HEK293T (cell line): ENCODE results near the gene RAP1GDS1.

ENCODE experiments used
- CTCF ChIA-PET: fragments of 350-600 bp; formaldehyde crosslinking; extraction: SDS; loops from one replicate; lab custom pipeline; 2021; ENCODE audit warnings: antibody characterized with exemption, inconsistent platforms; lab: Yijun Ruan, JAX
- POLR2A ChIA-PET: fragments of 350-600 bp; formaldehyde crosslinking; extraction: SDS; loops from one replicate; lab custom pipeline; 2020; ENCODE audit warnings: antibody characterized with exemption, inconsistent platforms; lab: Yijun Ruan, JAX
- DNase-seq: peaks from one replicate; pipeline ENCODE4 v3.0.0; 2012; ENCODE audit warnings: mixed read lengths; ENCODE audit errors: extremely low spot score
- ARNT ChIP-seq: fragments of 450-650 bp; IDR thresholded peaks from 2 replicates; pipeline ENCODE4 v1.6.1; 2017; ENCODE audit warnings: mild to moderate bottlenecking
- BHLHE40 ChIP-seq: fragments of 450-650 bp; IDR thresholded peaks from 2 replicates; pipeline ENCODE4 v1.6.1; 2016; ENCODE audit warnings: mild to moderate bottlenecking, moderate library complexity, borderline replicate concordance
- CTBP1 ChIP-seq: fragments of 450-650 bp; IDR thresholded peaks from 2 replicates; pipeline ENCODE4 v1.6.1; 2016; ENCODE audit warnings: borderline replicate concordance
- FOXA1 ChIP-seq: fragments of 450-650 bp; IDR thresholded peaks from 2 replicates; pipeline ENCODE4 v1.6.1; 2016; ENCODE audit warnings: mild to moderate bottlenecking
- FOXK2 ChIP-seq: fragments of 450-650 bp; IDR thresholded peaks from 2 replicates; pipeline ENCODE4 v1.6.1; 2016; ENCODE audit warnings: mild to moderate bottlenecking
- FOXM1 ChIP-seq: fragments of 450-650 bp; IDR thresholded peaks from 2 replicates; pipeline ENCODE4 v1.6.1; 2017; ENCODE audit warnings: mild to moderate bottlenecking, borderline replicate concordance
- HDGF ChIP-seq: fragments of 450-650 bp; IDR thresholded peaks from 2 replicates; pipeline ENCODE4 v1.6.1; 2017; ENCODE audit warnings: antibody characterized with exemption, borderline replicate concordance
- L3MBTL2 ChIP-seq: fragments of 450-650 bp; conservative IDR thresholded peaks from 2 replicates; pipeline ENCODE4 v1.6.1; 2016; ENCODE audit warnings: mild to moderate bottlenecking
- PKNOX1 ChIP-seq: fragments of 450-650 bp; IDR thresholded peaks from 2 replicates; pipeline ENCODE4 v1.6.1; 2016
- SUZ12 ChIP-seq: fragments of 450-650 bp; IDR thresholded peaks from 2 replicates; pipeline ENCODE4 v1.6.1; 2016; ENCODE audit warnings: mild to moderate bottlenecking
- ZNF384 ChIP-seq: fragments of 450-650 bp; IDR thresholded peaks from 2 replicates; pipeline ENCODE4 v1.6.1; 2016

RAP1GDS1 gene

DNA sequence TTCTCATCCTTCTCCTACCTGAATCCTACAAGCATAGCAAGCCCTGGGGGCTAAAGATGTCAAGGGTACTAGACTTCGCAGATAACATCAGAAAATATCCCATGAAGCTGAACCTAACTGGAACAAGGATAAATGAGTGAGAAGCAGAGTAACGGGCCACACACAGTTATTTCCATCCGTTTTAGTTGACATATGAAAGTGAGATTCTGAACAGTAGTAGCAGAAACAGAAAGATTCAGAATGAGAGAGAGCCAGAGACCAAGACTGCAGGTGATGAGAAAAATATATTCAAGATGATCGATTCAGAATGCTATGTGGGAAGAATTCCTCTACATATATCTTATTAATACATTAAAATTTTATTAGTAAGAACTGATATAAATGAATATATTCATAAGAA is 232.1 kb downstream of the RAP1GDS1 start:
- CTCF ChIA-PET = no interaction called here
- POLR2A ChIA-PET = no interaction called here
- no peak for TF ChIP-seq FOXM1
- no peak for TF ChIP-seq HDGF
- TF ChIP-seq L3MBTL2 = no peak
- TF ChIP-seq BHLHE40 = no peak
- no peak for TF ChIP-seq CTBP1
- TF ChIP-seq PKNOX1 = no peak
- no peak for TF ChIP-seq FOXA1
- no peak for TF ChIP-seq SUZ12
- no peak for TF ChIP-seq FOXK2
- TF ChIP-seq ARNT = no peak
- no peak for TF ChIP-seq ZNF384
- DNase-seq = no peak
